Fibroblast of pulmonary artery (primary cell): Measurements from ENCODE around the gene MICAL2.

Source experiments
- DNase-seq: peaks from one replicate; pipeline ENCODE4 v3.0.0-alpha.2; 2010; ENCODE audit warnings: low read depth
- H3K4me3 ChIP-seq: replicated peaks from 2 replicates; pipeline ENCODE4 v1.5.1; 2011; ENCODE audit warnings: low read depth, mild to moderate bottlenecking, control low read depth, low read length, moderate library complexity
- TF ChIP-seq, protein P1 (sequence below): IDR thresholded peaks from 2 replicates; pipeline ENCODE4 v1.5.1; 2011; ENCODE audit warnings: mild to moderate bottlenecking, control low read depth, low read length, inconsistent platforms; ENCODE audit errors: missing control alignments

The MICAL2 gene

DNA sequence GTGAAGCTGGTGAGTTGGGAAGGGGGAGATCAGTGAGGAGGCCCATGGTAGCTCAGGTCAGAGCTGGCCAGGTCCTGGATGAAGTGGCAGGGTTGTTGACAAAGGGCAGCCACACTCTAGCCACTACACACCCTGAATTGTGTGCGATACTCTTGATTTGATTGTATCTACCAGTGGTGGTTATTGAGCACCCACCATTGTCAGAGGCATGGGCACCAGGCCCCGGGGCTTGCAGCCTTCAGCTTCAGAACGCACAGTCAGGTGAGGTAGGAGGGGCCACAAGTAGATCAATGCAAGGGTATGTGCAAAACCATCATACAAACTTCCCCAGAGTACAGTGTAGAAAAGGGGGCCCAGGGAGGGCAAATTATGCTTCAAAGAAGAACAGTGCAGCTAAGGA is 38.1 kb downstream of the MICAL2 start:
- no peak for DNase-seq
- no peak overlapping the region for H3K4me3 ChIP-seq
- TF ChIP-seq, protein P1, sequence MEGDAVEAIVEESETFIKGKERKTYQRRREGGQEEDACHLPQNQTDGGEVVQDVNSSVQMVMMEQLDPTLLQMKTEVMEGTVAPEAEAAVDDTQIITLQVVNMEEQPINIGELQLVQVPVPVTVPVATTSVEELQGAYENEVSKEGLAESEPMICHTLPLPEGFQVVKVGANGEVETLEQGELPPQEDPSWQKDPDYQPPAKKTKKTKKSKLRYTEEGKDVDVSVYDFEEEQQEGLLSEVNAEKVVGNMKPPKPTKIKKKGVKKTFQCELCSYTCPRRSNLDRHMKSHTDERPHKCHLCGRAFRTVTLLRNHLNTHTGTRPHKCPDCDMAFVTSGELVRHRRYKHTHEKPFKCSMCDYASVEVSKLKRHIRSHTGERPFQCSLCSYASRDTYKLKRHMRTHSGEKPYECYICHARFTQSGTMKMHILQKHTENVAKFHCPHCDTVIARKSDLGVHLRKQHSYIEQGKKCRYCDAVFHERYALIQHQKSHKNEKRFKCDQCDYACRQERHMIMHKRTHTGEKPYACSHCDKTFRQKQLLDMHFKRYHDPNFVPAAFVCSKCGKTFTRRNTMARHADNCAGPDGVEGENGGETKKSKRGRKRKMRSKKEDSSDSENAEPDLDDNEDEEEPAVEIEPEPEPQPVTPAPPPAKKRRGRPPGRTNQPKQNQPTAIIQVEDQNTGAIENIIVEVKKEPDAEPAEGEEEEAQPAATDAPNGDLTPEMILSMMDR, result no peak

DNA sequence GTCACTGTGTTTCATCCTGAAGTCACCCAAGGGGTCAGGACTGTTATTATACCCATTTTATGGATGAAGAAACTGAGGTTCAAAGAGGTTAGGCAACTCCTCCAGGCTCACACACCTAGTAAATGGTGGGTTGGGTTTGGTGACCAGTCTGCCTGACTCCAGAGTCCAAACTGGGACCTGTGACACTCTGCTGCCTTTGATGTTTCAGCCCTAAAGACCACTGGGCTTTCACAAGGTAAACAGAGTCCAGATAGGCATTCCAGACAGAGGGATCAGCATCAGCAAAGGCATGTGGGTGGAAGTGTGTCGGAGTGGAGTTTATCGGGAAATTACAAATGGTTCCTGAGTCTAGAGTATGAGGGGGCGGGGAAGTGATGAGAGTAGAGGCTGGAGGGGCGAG is 38.5 kb downstream of the MICAL2 start:
- no peak for DNase-seq
- H3K4me3 ChIP-seq, result no peak overlapping the region
- TF ChIP-seq, protein P1, result no peak

DNA sequence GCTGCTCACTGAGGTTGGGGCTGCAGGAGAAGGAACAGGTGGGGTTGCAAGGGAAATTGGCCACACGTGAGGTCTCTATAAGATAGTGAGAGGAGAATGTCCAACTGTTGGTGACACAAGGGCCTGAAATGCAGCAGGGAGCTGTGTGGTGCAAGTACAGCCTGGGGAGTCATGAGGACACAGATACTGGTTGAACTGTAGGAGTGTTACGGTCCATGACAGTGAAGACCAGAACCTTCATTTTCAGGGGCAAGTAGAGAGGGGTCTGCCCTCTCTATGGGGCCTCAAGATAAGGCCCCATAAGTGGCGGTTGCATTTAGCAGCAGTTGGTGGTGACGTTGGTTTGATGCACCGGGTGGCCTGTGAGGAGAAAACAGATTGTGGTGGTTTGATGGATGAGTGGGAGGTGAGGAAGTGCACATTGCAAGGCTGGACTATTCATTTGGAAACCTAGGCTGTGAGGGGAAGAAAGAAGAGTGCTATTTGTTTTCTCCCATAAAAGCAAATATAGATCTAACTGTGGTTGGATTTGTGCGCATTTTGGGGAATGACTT is 39.4 kb downstream of the MICAL2 start:
- H3K4me3 ChIP-seq, result no peak overlapping the region
- DNase-seq, result peak; percentile 43
- TF ChIP-seq, protein P1, result no peak

DNA sequence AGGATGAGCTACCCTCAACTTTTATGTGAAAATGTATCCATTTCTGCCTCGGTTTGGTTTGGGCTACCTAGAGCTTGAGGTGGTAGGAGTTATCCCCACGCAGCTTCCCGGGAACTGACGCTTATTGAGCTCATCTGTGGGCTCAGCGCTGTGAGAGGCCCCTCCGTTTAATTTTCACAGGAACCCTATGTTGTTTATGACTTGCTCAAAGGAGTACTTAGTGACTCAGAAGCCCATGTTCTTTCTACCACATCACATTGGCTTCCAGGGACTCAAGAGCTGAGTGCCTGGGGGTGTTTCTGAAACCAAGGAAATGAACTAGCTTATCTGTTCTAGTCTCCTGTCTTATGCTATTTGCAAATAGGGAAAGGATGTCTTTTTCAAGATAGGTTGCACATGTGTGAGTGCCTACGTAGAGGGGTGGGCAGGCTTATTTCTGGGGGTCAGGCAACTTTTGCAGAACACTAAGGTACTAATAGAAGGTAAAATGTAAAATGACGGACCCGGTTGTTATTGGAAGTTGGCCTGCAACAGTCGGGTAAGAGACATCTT is 40.5 kb downstream of the MICAL2 start:
- peak; percentile 53 for DNase-seq
- TF ChIP-seq, protein P1, result no peak
- no peak overlapping the region for H3K4me3 ChIP-seq

DNA sequence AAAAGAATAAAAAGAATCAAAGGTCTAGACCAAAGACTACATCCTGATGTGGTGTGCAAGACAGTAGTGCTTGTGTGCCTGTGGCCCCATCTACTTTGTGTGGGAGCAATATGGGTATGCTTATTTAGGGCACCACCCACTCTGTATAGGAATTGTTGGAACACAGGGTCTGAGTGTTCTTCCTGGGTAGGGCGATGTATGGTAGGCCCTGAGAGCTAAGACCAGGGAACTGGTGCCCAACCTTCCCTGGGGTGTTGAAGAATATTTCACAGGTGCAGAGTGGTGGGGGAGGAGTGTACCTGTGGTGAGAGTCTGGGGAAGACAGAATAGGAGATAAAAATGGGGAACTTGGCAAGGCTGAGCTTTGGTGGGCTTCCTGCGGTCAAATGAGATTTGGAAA is 41.9 kb downstream of the MICAL2 start:
- no peak for DNase-seq
- no peak overlapping the region for H3K4me3 ChIP-seq
- TF ChIP-seq, protein P1, result no peak

DNA sequence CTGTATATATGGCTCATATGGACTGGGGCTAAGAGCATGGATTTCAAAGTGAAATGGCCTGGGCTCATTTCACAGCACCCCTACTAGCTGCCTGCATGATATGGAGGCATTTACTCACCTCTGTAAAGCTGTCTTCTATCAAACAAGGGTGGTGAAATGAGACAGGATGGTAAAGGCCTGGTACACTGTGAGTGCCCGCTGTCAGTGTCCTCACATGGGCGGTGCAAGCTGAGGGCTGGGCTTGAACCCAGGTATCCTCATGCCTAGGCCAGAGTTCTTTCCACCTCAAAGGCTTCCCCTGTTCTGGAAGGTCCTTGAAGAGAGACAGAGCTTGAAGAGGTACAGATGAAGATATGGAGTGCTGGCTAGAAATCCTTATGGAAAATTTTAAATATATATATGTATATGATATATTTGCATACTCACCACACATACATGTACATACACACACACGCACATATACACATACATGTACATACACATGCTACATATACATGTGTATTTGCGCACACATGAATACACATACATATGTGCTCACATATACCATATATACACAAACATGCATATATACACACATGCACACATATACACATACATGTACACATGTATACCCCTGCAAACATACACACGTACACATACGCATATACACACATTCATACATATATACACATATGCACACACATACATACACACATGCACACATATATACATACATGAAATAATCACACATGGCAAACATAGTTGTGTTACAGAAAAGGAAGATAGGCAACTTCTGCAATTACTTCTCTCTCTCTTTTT is 44.7 kb downstream of the MICAL2 start:
- DNase-seq, result no peak
- TF ChIP-seq, protein P1, result no peak
- no peak overlapping the region for H3K4me3 ChIP-seq
